HCT116 (cell line): ENCODE results near the gene MYL5. TPM values are rescaled to one million over a fixed set of nuclear protein-coding genes. Genes with fewer than 3 reads are reported as not detected.

Experiments
- ATAC-seq: fragments of 200-7000 bp; cut with Tn5 transposase; 2 replicates; pipeline ENCODE4 v1.9.1; 2020; ENCODE audit warnings: mild to moderate bottlenecking, moderate library complexity
- BruUV-seq: library from RNA; stranded (reverse); fragments of 400-500 nt; replicated peaks from 2 replicates; lab custom pipeline; 2021; lab: Mats Ljungman, UMichigan
- CTCF ChIA-PET: fragments of 300-600 bp; sonication (Branson Sonifier 250); formaldehyde crosslinking; loops from one replicate; lab custom pipeline; 2021; ENCODE audit warnings: antibody characterized with exemption; lab: Charles Lee
- POLR2A ChIA-PET: fragments of 300-600, 350-600 bp; sonication (Branson Sonifier 250); formaldehyde crosslinking; loops from one replicate; lab custom pipeline; 2021; ENCODE audit warnings: antibody characterized with exemption; lab: Charles Lee
- RAD21 ChIA-PET, 2 experiments: fragments of 300-600 bp; sonication (Branson Sonifier 250); formaldehyde crosslinking; loops; one replicate each; lab custom pipeline; 2023; ENCODE audit warnings: low total read pairs in 2 of 2; ENCODE audit not compliant: uncharacterized antibody in 2 of 2, unreplicated experiment in 2 of 2, low non-redundant PET in 1 of 2; lab: Charles Lee
- DNase-seq: peaks from one replicate; pipeline ENCODE4 v3.0.0-alpha.2; 2010; ENCODE audit warnings: low read depth, low spot score
- H2AFZ ChIP-seq: fragments of 200-600 bp; shearing (Covaris generic), sonication (generic); 2 replicates; pipeline ENCODE4 v1.6.1; 2017; ENCODE audit warnings: low read depth, mixed run types, mixed read lengths, antibody characterized with exemption, low read length; ENCODE audit not compliant: poor library complexity, severe bottlenecking
- H3K27ac ChIP-seq: 2 replicates; pipeline ENCODE4 v1.5.1; 2012; ENCODE audit warnings: low read depth, low read length
- H3K27me3 ChIP-seq: fragments of 200-600 bp; sonication (generic); 2 replicates; pipeline ENCODE4 v1.6.1; 2016; ENCODE audit warnings: mixed run types, low read length, mixed read lengths; ENCODE audit not compliant: insufficient read depth
- H3K36me3 ChIP-seq, 2 experiments: fragments of 200-500 bp in 1 of 2; fragments of 200-600 bp in 1 of 2; sonication (Bioruptor generic) in 1 of 2; sonication (generic) in 1 of 2; 2 replicates each; pipeline versions ENCODE4 v1.5.1 to v1.6.1; 2014 to 2016; ENCODE audit warnings: low read length in 2 of 2, inconsistent platforms in 1 of 2, mixed read lengths in 1 of 2, mixed run types in 1 of 2; ENCODE audit not compliant: insufficient read depth in 2 of 2, control insufficient read depth in 1 of 2
- H3K4me1 ChIP-seq, 2 experiments: fragments of 200-600 bp in 1 of 2; sonication (generic) in 1 of 2; 2 replicates each; pipeline versions ENCODE4 v1.5.1 to v1.6.1; 2012 to 2017; ENCODE audit warnings: low read length in 2 of 2, inconsistent platforms in 1 of 2, mild to moderate bottlenecking in 1 of 2, mixed read lengths in 1 of 2, mixed run types in 1 of 2, moderate library complexity in 1 of 2; ENCODE audit not compliant: insufficient read depth in 2 of 2, control insufficient read depth in 1 of 2
- H3K4me2 ChIP-seq: fragments of 200-600 bp; sonication (generic); 2 replicates; pipeline ENCODE4 v1.6.1; 2017; ENCODE audit warnings: mixed run types, low read length, mixed read lengths
- H3K4me3 ChIP-seq, 2 experiments: fragments of 200-600 bp in 1 of 2; sonication (generic) in 1 of 2; replicated peaks in 1 of 2; 2 replicates each; pipeline ENCODE4 v1.5.1; 2011 to 2016; ENCODE audit warnings: low read length in 2 of 2, control low read depth in 1 of 2, low read depth in 1 of 2, mild to moderate bottlenecking in 1 of 2, mixed read lengths in 1 of 2, mixed run types in 1 of 2
- H3K79me2 ChIP-seq: fragments of 200-600 bp; sonication (generic); 2 replicates; pipeline ENCODE4 v1.6.1; 2017; ENCODE audit warnings: mild to moderate bottlenecking, mixed run types, low read length, moderate library complexity, mixed read lengths; ENCODE audit not compliant: insufficient read depth
- H3K9ac ChIP-seq: fragments of 200-600 bp; sonication (generic); 2 replicates; pipeline ENCODE4 v1.6.1; 2016; ENCODE audit warnings: low read length, mixed read lengths
- H3K9me2 ChIP-seq: fragments of 200-600 bp; sonication (generic), shearing (Covaris generic); 2 replicates; pipeline ENCODE4 v1.6.1; 2017; ENCODE audit warnings: mixed run types, mild to moderate bottlenecking, moderate library complexity; ENCODE audit not compliant: insufficient read depth
- H3K9me3 ChIP-seq, 2 experiments: fragments of 200-500 bp in 1 of 2; fragments of 200-600 bp in 1 of 2; sonication (Bioruptor generic) in 1 of 2; sonication (generic) in 1 of 2; 2 replicates each; pipeline ENCODE4 v1.6.1; 2014 to 2017; ENCODE audit warnings: low read length in 2 of 2, mixed read lengths in 2 of 2, inconsistent platforms in 1 of 2, low read depth in 1 of 2, mild to moderate bottlenecking in 1 of 2, mixed run types in 1 of 2, moderate library complexity in 1 of 2; ENCODE audit not compliant: control insufficient read depth in 1 of 2, insufficient read depth in 1 of 2
- H4K20me1 ChIP-seq: fragments of 200-600 bp; sonication (generic), shearing (Covaris generic); 2 replicates; pipeline ENCODE4 v1.6.1; 2017; ENCODE audit warnings: mixed run types, mild to moderate bottlenecking, moderate library complexity; ENCODE audit not compliant: insufficient read depth
- ATF3 ChIP-seq: IDR thresholded peaks from 2 replicates; pipeline ENCODE4 v1.6.1; 2012
- CBX3 ChIP-seq: IDR thresholded peaks from 2 replicates; pipeline ENCODE4 v1.6.1; 2012; ENCODE audit warnings: low read depth
- CEBPB ChIP-seq: IDR thresholded peaks from 2 replicates; pipeline ENCODE4 v1.6.1; 2012; ENCODE audit warnings: low read depth
- CTCF ChIP-seq, 3 experiments: fragments of 200-600 bp in 1 of 3; sonication (generic) in 1 of 3; IDR thresholded peaks in 2 of 3; conservative IDR thresholded peaks in 1 of 3; 2 replicates each; pipeline ENCODE4 v1.5.1; 2012 to 2017; ENCODE audit warnings: low read depth in 2 of 3, low read length in 2 of 3, antibody characterized with exemption in 1 of 3, borderline replicate concordance in 1 of 3, control low read depth in 1 of 3, mild to moderate bottlenecking in 1 of 3, mixed read lengths in 1 of 3, mixed run types in 1 of 3, moderate library complexity in 1 of 3; ENCODE audit not compliant: insufficient read depth in 1 of 3
- EGR1 ChIP-seq: IDR thresholded peaks from 2 replicates; pipeline ENCODE4 v1.6.1; 2012; ENCODE audit warnings: low read depth
- EZH2phosphoT487 ChIP-seq: fragments of 200-600 bp; IDR thresholded peaks from 2 replicates; pipeline ENCODE4 v1.6.1; 2018; ENCODE audit warnings: antibody characterized with exemption, borderline replicate concordance
- JUND ChIP-seq: IDR thresholded peaks from 2 replicates; pipeline ENCODE4 v1.6.1; 2012
- POLR2AphosphoS5 ChIP-seq: IDR thresholded peaks from 2 replicates; pipeline ENCODE4 v1.6.1; 2011; ENCODE audit warnings: mild to moderate bottlenecking, low read depth, low read length, moderate library complexity
- RAD21 ChIP-seq: IDR thresholded peaks from 2 replicates; pipeline ENCODE4 v1.6.1; 2012; ENCODE audit warnings: low read depth, mild to moderate bottlenecking
- REST ChIP-seq: IDR thresholded peaks from 2 replicates; pipeline ENCODE4 v1.6.1; 2012; ENCODE audit warnings: low read depth
- SIN3A ChIP-seq: IDR thresholded peaks from 2 replicates; pipeline ENCODE4 v1.6.1; 2012; ENCODE audit warnings: low read depth
- SP1 ChIP-seq: IDR thresholded peaks from 2 replicates; pipeline ENCODE4 v1.6.1; 2012; ENCODE audit warnings: low read depth
- SRF ChIP-seq: IDR thresholded peaks from 2 replicates; pipeline ENCODE4 v1.6.1; 2012; ENCODE audit warnings: low read depth
- TCF7L2 ChIP-seq: IDR thresholded peaks from 2 replicates; pipeline ENCODE4 v1.7.0; 2011; ENCODE audit warnings: borderline replicate concordance, inconsistent platforms; ENCODE audit not compliant: insufficient read depth, insufficient read length; ENCODE audit errors: extremely low read depth
- YY1 ChIP-seq: IDR thresholded peaks from 2 replicates; pipeline ENCODE4 v1.6.1; 2011; ENCODE audit warnings: low read length, low read depth, moderate library complexity, mild to moderate bottlenecking; ENCODE audit not compliant: insufficient replicate concordance; ENCODE audit errors: extremely low read depth
- ZBTB33 ChIP-seq: IDR thresholded peaks from 2 replicates; pipeline ENCODE4 v1.6.1; 2011; ENCODE audit warnings: mild to moderate bottlenecking, low read length, moderate library complexity; ENCODE audit not compliant: insufficient replicate concordance; ENCODE audit errors: extremely low read depth
- ZNF274 ChIP-seq: fragments of 200-500 bp; sonication (Bioruptor generic); IDR thresholded peaks from 2 replicates; pipeline ENCODE4 v1.6.1; 2014; ENCODE audit warnings: mild to moderate bottlenecking, low read depth, low read length, inconsistent platforms
- intact Hi-C: fragments of 100-400 bp; cut with micrococcal nuclease; formaldehyde crosslinking; loops from 2 replicates; pipeline ENCODE4 v1.10.0; 2022
- total RNA-seq: library from RNA; stranded (reverse); gene quantifications from one replicate; pipeline ENCODE4 v1.2.1, GENCODE V29; 2021; ENCODE audit not compliant: unreplicated experiment

Gene MYL5
- total RNA-seq, 1 experiment from 2014 or later, result 14.0 TPM

- Histone ChIP-seq H3K36me3 (no peaks in the 10 kb centered on the region), H3K9me3 (no peaks in the 10 kb centered on the region), H3K27ac (no peak overlapping the region), H3K9me2 (no peaks in the 10 kb centered on the region), H3K4me3 (no peak overlapping the region), H3K4me2 (no peak overlapping the region), H3K9ac (no peak overlapping the region), H2AFZ (no peak overlapping the region), H3K79me2 (peaks cover 3% of the 10 kb centered on the region; the same call in 1 of the 2 replicates), H3K4me1 (peaks cover 10 to 19% of the 10 kb centered on the region in 2 experiments), H3K27me3 (no peaks in the 10 kb centered on the region), H4K20me1 (no peaks in the 10 kb centered on the region)
- BruUV-seq, result no TSS peak
- TF ChIP-seq RAD21 (no peak), SP1 (no peak), ATF3 (no peak), TCF7L2 (no peak), POLR2AphosphoS5 (no peak), CTCF (IDR thresholded peaks at IDR 0.05 in 2 of 3, conservative IDR thresholded peaks at IDR 0.05 in 1 of 3; ENCODE audit: borderline replicate concordance in 1 of 3, insufficient read depth in 1 of 3, low read depth in 2 of 3, low read length in 2 of 3) (no peak), CBX3 (no peak), REST (no peak), JUND (no peak), SRF (no peak), CEBPB (no peak), ZNF274 (no peak), EGR1 (no peak), EZH2phosphoT487 (no peak), ZBTB33 (no peak), YY1 (no peak), SIN3A (no peak)
- ChIA-PET POLR2A (no interaction called here), CTCF (interaction anchor here (1.3 kb wide), 1 partner anchor 9 kb away, joined by 4 read pairs; no protein-coding TSS in a partner anchor), RAD21 (no interaction called here)
- ATAC-seq (no peak), DNase-seq (no peak)
- intact Hi-C loops, result no loop called here
These were observed 18.6 kb downstream of the MYL5 start for GRCh38 chr4:692771-693554.
